ENCODE measurements around the gene BST1.

DNA sequence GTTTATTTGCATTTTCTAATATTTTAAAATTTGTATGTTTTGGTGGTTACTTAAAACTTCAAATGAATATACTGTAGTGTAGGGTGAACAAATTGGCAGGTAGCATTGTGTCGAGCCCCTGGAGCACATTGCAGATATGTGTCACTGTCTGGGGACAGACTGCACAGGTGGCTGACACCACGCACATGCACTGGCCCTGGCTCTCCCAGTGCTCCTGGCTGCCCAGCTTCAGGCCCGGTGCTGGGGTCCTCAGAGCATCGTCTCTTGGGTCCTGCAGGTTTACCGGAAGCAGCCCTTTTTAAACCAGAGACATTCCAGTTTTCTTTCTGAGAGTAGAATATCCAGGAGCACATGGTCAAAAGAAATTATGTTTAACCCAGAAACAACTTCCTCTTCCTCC, 15.6 kb downstream of the BST1 start:
- TF ChIP-seq, protein P1, sequence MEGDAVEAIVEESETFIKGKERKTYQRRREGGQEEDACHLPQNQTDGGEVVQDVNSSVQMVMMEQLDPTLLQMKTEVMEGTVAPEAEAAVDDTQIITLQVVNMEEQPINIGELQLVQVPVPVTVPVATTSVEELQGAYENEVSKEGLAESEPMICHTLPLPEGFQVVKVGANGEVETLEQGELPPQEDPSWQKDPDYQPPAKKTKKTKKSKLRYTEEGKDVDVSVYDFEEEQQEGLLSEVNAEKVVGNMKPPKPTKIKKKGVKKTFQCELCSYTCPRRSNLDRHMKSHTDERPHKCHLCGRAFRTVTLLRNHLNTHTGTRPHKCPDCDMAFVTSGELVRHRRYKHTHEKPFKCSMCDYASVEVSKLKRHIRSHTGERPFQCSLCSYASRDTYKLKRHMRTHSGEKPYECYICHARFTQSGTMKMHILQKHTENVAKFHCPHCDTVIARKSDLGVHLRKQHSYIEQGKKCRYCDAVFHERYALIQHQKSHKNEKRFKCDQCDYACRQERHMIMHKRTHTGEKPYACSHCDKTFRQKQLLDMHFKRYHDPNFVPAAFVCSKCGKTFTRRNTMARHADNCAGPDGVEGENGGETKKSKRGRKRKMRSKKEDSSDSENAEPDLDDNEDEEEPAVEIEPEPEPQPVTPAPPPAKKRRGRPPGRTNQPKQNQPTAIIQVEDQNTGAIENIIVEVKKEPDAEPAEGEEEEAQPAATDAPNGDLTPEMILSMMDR (conservative IDR thresholded peaks at IDR 0.05 in 1 of 2, IDR thresholded peaks at IDR 0.05 in 1 of 2; ENCODE audit: low read depth in 1 of 2, low read length in 2 of 2): no peak
- no peak for TF ChIP-seq EZH2 (IDR thresholded peaks at IDR 0.05; ENCODE audit: low read length, missing control alignments)
